HG02840 (cell line): ENCODE data around the gene ACE2.

ENCODE experiments used
- ATAC-seq: cut with Tn5 transposase; IDR thresholded peaks from one replicate; pipeline ENCODE4 v1.9.1; 2021; ENCODE audit warnings: mild to moderate bottlenecking, moderate library complexity, moderate number of reproducible peaks; ENCODE audit not compliant: unreplicated experiment, low FRiP score

Gene ACE2

GRCh38 chrX:15579778-15580747 is 20.7 kb downstream of the ACE2 start:
- no peak for ATAC-seq

GRCh38 chrX:15576019-15576418 is 24.7 kb downstream of the ACE2 start:
- no peak for ATAC-seq

DNA sequence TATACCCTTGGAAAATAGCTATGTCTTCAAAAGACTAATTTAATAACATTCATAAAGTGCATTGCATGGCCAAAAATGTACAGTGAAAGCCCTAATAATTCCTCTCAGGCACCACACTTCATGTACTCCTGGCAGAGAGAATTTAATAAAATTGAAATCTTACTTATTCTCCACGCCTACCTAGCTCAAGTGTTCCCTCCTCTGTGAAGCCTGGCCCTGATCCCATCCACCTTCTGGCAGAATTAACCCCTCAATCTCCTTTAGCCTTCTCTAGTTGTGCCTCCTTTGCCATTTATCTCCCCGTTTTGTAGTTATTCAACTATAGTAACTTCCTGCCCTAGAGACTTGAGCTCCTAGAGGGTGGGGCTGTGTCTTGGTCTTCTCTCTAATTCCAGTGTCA is 26.7 kb downstream of the ACE2 start:
- ATAC-seq, result no peak

- no peak for ATAC-seq
Observed at GRCh38 chrX:15570145-15570544, 30.6 kb downstream of the ACE2 start.

DNA sequence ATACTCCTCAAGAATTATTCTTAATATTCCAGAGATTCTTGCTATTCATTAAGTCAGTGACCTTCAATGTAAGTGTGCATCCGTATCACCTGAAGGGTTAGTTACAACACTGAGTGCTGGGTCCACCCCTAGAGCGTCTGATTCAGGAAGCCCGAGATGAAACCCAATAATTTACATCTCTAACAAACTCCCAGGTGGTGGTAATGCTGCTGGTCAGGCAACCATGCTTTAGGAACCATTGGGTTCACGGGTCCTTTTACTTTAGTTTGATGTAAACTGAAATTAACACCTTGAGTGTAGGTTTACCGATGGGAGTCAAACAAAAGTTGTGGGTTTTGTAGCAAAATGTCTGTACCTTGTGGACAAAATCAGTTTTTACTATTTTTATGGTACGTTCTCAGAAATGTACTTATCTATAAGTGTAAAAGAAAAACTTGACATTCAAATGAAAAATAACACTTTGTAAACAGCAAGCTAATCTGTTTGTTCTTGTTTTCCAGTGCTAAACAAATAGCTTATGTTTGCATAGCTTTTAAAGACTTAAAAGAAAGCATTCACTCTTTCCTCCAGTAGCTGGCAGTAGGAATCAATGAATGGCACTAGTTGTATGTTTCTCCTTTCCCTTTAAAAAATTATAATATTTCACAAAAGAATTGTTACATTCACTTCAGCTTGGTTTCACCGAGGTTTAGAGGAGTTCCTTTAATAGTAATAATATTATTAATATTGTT is 32.7 kb downstream of the ACE2 start:
- ATAC-seq, result no peak

DNA sequence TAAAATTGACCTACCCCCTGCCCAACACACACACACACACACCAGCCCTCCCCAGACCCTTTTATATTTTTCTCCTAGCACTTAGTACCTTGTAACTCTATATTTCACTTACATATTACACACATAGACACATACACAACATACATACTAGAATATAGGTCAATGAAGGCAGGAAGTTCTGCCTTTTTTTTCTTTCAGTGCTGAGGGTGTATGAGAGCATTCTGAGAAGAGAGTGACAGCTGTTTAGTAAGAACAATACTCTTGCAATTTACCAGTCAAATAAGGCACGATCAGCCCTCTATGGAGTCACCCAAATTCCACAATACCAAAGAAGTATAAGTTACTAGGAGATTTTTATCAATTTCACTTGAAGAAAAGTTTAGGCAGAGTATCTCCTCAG is 33.5 kb downstream of the ACE2 start:
- no peak for ATAC-seq

DNA sequence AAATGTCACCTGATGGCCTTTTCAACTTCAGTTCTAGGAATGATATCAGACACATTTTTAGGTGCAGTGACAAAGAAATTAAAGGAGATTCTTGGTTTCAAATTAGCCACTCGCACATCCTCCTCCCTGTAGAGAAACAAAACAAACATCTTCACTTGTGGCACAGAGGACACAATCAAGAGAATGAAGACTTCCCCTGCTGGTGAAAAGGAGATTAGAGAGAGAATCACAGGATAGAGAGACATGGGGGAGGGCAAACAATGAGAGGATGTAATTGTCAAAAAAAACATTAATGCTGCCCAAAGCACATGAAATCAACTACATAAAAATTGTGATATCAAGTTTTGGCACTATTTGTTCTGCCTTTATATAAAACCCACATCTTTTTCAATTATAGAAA is 34.5 kb downstream of the ACE2 start:
- no peak for ATAC-seq

DNA sequence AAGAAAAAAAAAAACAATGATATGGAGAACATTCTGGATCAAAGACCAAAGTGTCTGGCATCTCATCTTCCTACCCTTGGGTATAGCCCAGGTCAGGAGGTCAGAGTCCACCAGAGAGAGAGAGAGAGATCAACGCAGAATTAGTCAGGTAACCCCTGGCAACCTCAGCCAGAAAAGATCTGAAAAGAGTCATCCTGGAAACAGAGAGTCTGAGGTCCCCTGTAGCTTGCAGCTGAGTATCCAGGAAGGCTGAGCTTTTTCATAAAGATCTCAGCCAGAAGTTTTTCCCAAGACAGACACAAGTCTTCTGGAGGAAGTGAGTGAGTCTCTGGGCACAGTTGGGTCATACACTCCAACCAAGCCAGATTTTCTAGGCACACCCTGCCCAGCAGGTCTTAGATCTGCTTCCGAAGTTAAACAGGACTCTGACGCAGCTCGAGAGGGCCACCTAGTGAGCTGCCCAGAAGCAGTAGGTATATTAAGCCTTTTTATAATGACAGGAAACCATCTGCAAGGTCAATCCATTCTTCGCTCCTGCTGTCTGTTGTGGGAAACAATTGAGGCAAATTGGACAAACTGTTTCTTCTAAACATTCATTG is 35.7 kb downstream of the ACE2 start:
- ATAC-seq, result peak; percentile 62

DNA sequence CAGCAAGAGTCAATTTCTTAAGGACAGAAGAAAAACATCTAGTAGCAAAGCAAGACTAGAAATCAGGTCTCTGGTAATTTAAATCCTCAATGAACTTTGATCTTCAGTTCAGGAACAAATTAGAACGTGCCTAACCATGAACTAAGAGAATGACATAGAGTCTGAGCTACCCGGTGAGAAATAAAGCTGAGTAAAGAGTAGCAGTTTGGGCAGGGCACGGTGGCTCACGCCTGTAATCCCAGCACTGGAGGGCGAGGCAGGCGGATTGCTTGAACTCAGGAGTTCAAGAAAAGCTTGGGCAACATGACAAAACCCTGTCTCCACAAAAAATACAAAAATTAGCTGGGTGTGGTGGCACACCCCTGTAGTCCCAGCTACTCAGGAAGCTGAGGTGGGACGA is 37.7 kb downstream of the ACE2 start:
- ATAC-seq, result no peak

DNA sequence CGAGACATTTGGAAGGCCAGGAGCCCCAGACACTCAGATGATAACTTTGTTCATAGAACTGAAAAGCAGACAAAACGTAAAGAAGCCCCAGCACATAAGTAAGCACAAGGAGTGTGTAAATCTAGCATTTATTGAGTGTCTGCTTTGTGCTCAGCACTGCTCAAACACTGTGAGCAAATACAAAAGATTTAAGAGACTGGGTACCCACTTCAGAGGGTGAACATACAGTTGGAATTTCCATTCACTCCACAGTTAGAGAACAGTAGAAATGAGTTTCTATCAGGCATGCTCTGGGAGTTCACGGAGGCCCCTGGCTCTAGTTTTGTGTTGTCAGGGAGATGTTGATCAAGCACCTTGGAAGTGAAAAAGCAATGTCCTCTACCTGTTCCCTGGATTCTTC is 39.8 kb downstream of the ACE2 start:
- no peak for ATAC-seq

- no peak for ATAC-seq
Observed at GRCh38 chrX:15559227-15559626, 41.5 kb downstream of the ACE2 start.

DNA sequence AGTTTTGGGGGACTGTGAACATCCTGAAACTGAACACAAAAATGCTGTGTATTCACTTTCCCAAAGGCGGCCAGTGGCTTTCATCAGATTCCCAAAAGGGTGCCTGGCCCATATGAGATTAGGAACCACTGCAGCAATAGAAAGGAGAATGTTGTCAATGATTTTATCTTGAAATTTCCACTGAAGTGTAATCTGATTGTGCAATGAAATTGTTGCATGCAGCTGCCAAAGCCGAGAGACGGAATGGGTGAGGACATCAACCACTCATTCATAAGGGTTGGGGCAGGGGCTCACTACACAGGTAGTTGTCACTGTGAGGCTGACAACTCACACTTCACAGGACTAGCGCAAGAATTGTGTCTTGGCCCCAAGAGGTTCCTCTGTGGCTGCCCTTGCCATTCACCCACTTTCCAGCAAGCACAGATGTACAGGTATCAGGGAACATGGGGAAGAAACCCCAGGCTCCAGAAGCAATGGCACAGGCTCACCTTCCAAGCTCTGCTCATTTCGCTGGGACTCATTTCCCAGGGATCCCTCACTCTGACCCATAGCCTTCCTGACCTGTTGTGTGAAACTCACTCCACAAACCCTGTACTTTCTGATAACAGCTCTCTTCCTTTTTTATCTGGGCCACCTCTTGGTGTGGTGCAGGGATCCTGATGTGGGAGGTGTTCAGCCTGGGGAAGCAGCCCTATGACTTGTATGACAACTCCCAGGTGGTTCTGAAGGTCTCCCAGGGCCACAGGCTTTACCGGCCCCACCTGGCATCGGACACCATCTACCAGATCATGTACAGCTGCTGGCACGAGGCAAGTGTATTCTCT is 51.4 kb downstream of the ACE2 start:
- ATAC-seq, result no peak

DNA sequence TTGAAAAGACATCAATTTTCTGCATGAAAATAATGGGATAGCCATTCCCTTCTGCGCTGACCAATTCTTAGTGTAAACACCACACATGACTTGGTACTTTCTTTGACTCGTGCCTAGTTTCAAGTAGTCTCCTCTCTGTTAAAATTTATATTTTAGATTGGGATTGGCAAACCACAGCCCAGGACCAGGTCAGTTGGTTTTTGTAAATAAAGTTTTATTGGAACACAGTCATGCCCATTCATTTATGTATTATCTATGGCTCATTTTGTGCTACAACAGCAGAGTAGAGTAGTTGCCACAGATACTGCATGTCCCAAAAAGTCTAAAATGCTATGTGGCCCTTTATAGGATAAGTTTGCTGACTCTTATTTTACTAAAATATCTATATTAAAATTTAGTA is 53.4 kb downstream of the ACE2 start:
- no peak for ATAC-seq

- no peak for ATAC-seq
Observed at GRCh38 chrX:15546745-15547144, 54.0 kb downstream of the ACE2 start.

- ATAC-seq, result no peak
Observed at GRCh38 chrX:15530318-15530717, 70.4 kb downstream of the ACE2 start.

DNA sequence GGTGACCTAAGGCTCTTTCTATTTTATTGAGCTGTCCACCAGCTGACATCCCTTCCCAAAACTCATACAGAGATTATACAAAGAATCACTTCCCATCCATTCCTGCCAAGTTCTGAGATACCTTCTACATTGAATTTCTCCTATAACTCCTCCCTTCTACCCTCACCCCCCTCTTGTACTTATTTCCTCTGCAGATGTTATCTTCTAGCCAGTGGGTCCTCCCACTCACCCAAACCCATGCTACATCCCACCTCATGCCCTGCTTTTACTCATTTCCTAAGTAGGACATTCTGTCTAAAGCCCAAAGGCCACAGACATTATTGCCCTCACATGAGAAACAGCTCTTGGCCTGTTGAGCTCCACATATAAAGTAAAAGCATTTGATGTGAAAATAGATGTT is 71.6 kb downstream of the ACE2 start:
- no peak for ATAC-seq

DNA sequence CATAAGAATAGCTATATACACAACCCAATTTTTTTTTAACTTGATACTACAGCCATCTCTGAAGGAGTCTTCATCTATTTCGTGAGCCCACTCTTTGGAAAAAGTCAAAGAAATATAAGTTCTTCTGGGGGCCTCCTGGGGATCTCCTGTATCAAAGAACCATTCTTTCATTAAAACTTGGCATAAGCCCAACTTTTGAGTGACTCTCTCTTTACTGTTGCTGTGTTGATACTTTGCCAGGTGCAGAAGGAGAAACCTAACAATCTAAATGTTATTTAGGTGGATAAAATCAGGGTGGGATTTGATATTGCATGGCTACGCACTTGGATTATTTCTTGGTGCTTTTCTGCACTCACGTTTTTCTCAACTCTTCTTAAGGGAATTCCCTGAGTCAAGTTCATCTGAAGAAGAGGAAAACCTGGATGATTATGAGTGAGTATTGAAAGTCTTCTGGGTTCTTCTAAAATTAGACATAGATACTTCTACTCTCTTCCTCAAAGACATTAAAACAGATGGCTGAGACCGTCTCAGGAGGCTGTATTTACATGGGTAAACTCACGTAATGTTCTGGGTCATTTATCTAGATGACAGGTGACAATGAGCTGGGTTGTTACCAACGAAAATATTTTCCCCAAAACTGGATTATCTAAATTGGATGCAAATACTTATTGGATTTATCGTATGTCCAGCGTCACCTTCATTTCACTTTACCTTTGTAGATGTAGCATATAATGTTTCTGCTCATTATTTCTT is 74.9 kb downstream of the ACE2 start:
- ATAC-seq, result no peak

DNA sequence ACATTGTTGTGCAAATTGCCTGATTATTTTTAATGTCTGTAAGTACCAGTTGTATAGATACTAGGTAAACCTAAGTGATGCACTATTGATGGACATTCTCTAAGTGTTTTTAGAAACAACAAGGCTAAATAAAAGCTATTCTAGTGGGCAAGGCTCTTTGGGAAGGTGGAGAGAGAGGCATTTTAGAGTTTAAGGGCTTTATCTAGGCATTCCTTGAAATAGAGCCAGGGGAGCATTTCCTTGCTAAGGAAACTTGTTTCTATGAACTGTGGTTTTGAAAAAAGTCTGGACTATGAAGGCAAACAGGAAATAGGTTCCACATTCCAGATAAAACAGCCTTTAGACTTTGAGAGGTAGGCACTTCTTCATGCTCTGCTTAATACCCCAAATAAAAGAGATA is 76.3 kb downstream of the ACE2 start:
- ATAC-seq, result no peak

- ATAC-seq, result no peak
Observed at GRCh38 chrX:15523088-15523487, 77.7 kb downstream of the ACE2 start.

DNA sequence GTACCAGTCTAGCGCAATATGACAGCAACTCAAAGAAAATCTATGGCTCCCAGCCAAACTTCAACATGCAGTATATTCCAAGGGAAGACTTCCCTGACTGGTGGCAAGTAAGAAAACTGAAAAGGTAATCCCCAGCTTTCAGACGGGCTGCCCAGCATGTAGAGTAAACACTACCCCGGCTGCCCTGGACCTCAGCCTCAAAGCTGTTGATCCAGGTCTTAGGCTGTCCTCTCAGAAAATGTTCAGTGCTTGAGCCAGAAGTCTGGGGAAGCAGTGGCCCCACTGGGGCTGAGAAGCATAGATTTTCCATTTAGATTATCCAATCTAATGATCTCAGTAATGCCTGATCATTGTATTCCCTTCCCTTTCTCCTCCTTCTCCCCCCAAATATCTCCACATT is 78.3 kb downstream of the ACE2 start:
- no peak for ATAC-seq
